GM19372 (cell line): ENCODE measurements around the gene PTPN23.

ENCODE experiments used
- ATAC-seq: cut with Tn5 transposase; IDR thresholded peaks from one replicate; pipeline ENCODE4 v1.9.1; 2021; ENCODE audit warnings: mild to moderate bottlenecking, low read depth, moderate library complexity; ENCODE audit not compliant: unreplicated experiment

The PTPN23 gene

DNA sequence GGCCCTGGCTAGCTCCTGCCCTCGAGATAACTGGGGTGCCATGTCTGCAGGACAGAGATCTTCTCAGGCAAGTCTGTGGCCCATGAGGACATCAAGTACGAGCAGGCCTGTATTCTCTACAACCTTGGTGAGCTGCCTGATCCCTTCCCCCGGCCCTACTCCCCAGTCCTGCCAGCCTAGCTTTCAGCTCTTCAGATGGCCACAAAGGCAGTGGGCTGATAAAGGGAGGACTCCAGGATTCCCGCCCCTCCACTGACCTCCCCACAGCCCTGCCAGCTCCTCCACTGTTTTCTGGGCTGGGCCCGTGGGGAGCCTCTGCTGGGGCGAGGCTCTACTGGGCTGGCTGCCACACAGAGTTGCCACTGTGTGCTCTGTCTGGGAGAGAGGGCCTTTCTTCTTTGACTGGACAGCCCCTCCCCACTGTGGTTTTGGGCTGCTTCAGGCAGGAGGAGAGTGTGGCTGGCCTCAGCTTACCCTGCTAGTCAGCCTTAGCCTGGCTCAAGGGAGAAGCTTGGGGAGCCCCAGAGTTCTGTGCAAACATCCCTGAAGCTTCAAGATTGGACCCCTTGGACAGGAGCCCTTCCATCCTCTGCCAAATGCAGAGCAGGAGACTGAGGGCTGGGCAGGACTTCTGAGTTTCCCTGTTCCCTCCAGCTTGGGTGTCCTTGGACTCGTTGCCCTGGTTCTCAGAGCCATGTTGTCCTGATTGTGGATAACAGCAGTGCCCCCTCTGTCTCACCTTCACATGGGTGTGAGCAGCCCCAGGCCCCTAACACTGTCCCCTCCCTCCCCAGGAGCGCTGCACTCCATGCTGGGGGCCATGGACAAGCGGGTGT is 24.4 kb downstream of the PTPN23 start:
- no peak for ATAC-seq

DNA sequence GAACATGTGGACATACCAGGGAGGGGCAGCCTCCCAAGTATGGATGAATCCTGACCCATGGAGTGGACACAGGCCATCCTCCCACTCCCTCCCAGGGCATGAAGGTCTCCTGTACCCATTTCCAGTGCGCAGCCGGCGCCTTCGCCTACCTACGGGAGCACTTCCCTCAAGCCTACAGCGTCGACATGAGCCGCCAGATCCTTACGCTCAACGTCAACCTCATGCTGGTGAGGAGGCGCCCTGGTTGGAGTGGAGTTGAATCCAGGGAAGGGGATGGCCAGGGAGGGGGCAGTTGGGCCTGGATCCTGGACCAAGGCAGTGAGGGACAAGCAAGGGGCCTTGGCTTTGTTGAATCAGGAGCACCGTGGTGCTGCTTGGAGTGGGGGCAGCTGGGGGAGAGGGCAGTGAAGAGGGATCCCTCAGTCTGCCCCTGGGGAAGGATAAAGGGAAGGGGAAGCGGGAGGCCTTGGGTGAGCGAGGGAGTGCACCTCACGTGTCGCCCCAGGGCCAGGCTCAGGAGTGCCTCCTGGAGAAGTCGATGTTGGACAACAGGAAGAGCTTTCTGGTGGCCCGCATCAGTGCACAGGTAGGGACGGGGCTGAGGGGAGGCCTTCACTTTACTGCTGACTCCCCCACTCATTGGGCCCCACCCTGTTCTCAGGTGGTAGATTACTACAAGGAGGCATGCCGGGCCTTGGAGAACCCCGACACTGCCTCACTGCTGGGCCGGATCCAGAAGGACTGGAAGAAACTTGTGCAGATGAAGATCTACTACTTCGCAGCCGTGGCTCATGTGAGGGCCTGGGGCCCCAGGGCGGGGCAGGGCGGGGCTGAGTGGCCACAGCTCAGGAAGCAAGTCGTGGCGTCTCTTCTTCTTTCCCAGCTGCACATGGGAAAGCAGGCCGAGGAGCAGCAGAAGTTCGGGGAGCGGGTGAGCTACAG is 25.3 kb downstream of the PTPN23 start:
- no peak for ATAC-seq

DNA sequence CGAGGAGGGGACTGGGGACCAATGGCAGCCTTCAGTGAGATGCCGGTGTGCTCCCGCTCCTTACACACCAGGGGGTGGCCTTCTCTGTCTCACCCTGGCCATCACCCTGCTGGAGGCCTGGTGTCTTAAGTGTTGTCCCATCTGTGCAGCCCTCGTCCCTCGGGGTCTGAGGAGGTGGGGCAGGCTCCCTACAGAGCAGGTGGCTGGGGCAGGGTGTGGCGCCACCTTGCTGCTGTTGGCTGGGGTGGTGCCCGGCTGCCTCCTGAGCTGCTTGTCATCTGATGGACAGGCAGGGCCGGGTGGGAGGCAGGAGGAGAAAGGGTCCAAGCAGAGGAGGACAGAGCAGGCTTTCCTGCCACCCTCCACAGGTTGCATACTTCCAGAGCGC is 25.9 kb downstream of the PTPN23 start:
- ATAC-seq: no peak

DNA sequence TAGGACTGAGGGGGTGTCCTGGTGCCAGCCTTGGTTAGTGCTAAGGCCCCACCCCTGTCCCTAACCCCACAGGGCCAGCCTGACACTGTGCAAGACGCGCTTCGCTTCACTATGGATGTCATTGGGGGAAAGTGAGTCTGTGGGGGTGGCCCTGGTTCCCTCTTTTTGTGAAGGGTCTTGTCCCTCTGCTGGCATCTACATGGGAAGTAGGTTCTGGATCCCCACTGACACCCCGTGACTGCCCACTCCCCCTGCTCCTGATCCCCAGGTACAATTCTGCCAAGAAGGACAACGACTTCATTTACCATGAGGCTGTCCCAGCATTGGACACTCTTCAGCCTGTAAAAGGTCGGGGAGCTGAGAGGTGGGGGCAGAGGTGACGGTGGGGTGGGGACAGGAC is 26.4 kb downstream of the PTPN23 start:
- ATAC-seq: no peak

DNA sequence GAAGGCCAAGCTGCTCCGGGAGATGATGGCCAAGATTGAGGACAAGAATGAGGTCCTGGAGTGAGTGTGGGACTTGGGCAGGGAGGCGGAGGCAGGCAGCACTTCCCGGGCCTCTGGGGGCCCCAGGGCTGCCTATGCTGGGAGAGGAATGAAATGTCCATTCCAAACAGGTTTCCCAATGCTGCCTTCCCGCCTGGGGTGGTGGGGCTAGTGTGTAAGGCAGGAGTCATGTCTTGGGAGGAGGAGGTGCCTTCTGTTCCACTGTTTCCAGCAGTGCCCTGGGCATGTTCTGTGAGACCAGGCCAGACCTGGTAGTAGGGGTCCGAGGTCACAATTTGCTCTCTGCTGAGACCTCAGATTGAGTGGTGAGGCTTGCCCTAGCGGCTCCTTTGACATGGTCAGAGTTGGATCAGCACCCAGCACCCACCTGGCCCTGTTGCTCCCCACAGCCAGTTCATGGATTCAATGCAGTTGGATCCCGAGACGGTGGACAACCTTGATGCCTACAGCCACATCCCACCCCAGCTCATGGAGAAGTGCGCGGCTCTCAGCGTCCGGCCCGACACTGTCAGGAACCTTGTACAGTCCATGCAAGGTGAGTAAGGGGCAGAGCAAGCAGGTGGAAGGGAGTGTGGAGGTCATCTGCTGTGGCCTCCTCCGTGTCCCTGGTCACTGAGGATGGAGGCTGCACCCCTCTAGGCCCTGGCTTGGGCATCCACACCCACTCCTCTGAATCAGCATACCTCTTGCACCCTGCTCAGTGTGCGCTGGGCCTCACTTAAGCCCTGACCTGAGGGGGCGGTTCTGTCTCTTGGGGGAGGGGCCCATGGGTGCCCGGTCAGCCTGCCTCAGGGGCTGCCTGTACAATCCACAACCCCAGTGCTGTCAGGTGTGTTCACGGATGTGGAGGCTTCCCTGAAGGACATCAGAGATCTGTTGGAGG is 27.3 kb downstream of the PTPN23 start:
- ATAC-seq: no peak

DNA sequence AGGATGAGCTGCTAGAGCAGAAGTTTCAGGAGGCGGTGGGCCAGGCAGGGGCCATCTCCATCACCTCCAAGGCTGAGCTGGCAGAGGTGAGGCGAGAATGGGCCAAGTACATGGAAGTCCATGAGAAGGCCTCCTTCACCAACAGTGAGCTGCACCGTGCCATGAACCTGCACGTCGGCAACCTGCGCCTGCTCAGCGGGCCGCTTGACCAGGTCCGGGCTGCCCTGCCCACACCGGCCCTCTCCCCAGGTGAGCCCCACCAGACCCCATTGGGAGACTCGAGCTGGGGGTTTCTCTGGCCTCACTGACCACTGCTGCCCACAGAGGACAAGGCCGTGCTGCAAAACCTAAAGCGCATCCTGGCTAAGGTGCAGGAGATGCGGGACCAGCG is 28.0 kb downstream of the PTPN23 start:
- ATAC-seq: no peak

DNA sequence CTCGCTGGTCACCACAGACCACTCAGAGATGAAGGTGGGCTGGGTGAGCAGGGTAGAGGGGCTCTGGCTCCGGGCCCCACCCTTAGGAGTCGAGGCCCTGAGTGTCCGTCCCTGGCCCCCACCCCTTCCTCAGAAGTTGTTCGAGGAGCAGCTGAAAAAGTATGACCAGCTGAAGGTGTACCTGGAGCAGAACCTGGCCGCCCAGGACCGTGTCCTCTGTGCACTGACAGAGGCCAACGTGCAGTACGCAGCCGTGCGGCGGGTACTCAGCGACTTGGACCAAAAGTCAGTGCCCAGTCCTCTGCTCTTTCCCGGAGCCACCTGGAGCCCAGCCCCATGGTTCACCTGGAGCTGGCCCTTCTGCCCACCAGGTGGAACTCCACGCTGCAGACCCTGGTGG is 28.5 kb downstream of the PTPN23 start:
- no peak for ATAC-seq

DNA sequence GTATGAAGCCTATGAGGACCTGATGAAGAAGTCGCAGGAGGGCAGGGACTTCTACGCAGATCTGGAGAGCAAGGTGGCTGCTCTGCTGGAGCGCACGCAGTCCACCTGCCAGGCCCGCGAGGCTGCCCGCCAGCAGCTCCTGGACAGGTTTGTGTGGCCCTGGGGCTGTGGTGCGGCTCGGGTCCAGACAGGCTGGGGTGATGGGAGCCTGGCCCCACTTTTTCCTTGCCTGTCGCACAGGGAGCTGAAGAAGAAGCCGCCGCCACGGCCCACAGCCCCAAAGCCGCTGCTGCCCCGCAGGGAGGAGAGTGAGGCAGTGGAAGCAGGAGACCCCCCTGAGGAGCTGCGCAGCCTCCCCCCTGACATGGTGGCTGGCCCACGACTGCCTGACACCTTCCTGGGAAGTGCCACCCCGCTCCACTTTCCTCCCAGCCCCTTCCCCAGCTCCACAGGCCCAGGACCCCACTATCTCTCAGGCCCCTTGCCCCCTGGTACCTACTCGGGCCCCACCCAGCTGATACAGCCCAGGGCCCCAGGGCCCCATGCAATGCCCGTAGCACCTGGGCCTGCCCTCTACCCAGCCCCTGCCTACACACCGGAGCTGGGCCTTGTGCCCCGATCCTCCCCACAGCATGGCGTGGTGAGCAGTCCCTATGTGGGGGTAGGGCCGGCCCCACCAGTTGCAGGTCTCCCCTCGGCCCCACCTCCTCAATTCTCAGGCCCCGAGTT is 29.0 kb downstream of the PTPN23 start:
- no peak for ATAC-seq

DNA sequence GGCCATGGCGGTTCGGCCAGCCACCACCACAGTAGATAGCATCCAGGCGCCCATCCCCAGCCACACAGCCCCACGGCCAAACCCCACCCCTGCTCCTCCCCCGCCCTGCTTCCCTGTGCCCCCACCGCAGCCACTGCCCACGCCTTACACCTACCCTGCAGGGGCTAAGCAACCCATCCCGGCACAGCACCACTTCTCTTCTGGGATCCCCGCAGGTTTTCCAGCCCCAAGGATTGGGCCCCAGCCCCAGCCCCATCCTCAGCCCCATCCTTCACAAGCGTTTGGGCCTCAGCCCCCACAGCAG is 29.5 kb downstream of the PTPN23 start:
- no peak for ATAC-seq

DNA sequence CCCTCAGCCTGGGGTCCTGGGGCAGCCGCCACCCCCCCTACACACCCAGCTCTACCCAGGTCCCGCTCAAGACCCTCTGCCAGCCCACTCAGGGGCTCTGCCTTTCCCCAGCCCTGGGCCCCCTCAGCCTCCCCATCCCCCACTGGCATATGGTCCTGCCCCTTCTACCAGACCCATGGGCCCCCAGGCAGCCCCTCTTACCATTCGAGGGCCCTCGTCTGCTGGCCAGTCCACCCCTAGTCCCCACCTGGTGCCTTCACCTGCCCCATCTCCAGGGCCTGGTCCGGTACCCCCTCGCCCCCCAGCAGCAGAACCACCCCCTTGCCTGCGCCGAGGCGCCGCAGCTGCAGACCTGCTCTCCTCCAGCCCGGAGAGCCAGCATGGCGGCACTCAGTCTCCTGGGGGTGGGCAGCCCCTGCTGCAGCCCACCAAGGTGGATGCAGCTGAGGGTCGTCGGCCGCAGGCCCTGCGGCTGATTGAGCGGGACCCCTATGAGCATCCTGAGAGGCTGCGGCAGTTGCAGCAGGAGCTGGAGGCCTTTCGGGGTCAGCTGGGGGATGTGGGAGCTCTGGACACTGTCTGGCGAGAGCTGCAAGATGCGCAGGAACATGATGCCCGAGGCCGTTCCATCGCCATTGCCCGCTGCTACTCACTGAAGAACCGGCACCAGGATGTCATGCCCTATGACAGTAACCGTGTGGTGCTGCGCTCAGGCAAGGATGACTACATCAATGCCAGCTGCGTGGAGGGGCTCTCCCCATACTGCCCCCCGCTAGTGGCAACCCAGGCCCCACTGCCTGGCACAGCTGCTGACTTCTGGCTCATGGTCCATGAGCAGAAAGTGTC is 30.2 kb downstream of the PTPN23 start:
- no peak for ATAC-seq

DNA sequence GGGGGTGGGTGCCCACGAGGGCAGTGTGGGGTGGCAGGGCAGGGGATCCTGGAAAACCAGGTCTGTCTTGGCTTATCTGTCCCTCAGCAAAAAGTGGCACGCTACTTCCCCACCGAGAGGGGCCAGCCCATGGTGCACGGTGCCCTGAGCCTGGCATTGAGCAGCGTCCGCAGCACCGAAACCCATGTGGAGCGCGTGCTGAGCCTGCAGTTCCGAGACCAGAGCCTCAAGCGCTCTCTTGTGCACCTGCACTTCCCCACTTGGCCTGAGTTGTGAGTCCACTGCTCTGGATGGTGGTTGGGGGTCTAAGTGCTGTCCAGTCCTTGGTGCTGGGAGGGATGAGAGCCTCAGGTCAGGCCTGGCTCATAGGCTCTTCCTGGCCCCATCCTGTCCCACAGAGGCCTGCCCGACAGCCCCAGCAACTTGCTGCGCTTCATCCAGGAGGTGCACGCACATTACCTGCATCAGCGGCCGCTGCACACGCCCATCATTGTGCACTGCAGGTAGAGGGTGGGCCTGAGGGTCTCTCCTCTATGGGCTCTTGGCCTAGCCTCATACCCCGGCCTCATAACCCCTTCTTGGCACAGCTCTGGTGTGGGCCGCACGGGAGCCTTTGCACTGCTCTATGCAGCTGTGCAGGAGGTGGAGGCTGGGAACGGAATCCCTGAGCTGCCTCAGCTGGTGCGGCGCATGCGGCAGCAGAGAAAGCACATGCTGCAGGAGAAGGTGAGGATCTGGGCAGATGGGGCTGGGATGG is 31.1 kb downstream of the PTPN23 start:
- ATAC-seq: no peak

DNA sequence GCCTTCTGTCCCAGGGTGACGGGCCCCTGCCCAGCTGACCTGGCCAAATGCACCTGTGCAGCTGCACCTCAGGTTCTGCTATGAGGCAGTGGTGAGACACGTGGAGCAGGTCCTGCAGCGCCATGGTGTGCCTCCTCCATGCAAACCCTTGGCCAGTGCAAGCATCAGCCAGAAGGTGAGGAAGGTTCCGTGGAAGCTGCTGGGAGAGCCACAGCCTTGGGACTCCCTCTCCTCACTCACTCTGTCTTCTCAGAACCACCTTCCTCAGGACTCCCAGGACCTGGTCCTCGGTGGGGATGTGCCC is 31.6 kb downstream of the PTPN23 start:
- ATAC-seq: no peak

DNA sequence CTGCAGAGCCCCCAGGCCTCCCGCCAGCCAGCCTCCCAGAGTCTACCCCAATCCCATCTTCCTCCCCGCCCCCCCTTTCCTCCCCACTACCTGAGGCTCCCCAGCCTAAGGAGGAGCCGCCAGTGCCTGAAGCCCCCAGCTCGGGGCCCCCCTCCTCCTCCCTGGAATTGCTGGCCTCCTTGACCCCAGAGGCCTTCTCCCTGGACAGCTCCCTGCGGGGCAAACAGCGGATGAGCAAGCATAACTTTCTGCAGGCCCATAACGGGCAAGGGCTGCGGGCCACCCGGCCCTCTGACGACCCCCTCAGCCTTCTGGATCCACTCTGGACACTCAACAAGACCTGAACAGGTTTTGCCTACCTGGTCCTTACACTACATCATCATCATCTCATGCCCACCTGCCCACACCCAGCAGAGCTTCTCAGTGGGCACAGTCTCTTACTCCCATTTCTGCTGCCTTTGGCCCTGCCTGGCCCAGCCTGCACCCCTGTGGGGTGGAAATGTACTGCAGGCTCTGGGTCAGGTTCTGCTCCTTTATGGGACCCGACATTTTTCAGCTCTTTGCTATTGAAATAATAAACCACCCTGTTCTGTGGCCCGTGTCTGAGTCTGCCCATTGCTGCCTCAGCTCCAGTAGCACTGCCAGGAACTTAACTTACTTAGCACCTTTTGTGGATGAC is 32.2 kb downstream of the PTPN23 start:
- no peak for ATAC-seq

DNA sequence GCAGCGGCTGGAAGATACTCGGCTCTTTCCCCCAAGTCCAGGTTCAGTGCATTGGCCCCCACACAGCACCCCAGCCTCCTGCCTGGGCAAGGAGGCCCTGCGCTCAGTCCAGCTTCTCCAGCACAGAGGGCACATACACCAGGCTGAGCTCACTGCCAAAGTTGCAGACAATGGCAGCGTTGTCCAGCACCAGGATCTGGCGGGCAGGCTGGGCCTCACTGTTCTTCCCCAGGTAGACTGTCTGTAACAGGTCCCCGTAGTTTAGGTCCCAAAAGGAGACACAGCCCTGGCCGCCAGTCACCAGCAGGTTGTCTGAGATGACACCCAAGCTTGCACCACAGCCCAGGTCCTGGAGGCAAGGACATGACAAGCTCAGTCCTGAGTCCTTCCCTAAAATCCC is 32.9 kb downstream of the PTPN23 start:
- ATAC-seq: no peak

DNA sequence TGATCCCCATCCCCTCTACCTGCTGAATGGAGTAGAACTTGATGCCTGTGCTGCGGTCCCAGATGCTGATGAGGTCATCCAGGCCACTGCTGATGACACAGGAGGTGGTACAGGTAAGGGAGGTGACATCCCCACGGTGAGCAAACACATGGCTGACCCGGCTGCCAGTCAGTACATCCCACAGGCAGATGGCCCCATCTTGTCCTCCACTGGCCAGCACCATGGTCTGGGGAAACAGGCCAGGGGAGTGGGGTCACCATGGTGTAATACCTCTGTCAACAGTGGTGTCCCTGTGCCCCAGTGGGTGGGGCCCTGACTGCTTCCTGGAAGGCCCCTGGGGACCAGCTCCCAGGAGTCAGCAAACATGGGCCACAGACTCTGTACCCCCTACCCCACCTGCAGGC is 33.3 kb downstream of the PTPN23 start:
- no peak for ATAC-seq

DNA sequence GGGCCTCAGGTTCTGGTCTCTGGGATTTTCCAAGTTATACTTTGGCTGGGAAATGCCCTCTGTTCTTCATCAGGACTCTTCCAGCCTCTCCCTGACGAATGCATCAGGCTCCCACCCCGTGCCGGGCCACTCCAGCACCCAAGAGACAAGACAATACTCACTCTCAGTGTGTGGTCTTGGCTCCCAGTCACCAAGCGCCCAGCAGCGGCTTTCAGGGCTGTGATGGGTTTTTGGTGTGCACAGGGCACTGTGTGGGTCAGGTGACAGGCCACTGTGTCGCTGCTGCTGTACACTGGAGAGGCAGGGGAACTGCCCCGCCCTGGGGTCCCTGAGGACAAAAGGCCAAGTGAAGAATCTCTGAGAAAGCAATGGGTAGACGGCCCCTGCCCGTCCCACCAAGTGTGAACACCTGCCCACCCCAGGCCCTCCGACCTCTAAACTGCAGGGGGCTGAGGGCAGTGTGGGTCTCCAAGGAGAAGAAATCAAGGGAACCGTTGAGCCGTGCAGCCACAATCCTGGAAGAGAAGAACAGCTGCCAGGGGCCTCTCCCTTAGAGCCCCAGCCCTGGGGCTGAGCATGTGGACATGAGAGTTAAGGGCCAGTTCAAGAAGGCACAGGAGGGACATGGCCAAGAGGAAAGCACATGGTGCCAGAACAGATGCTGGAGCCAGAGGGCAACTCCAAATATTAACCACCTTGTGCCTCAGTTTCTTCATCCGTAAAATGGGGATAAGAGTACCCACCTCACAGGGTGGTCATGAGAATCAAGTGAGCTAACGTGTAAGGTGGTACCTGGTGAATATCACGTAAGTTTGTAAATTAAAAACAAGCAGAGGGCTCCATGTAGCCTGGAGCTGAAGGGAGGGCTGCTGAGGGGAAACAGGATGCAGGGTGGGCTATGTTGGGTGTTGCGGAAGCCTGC is 34.1 kb downstream of the PTPN23 start:
- no peak for ATAC-seq

DNA sequence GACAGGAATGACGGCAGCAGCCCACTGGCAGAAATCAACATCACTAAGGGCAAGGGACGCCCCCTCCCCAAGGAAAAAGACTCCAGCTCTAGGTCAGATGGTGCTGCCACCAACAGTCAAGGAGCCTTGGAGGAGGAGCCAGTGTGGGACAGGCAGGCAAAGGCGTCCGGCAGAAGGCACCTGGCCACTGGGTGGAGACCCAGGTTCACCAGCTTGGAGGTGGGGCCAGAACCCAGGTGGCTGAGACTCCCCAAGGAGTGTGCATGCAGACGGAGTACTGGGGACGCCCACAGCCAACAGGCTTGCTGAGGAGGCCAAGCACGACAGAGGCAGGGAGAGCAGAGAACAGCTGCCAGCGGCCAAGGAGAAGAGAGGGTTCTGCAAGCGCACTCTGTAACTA is 35.2 kb downstream of the PTPN23 start:
- ATAC-seq: no peak
